Large intestine (tissue), 3 donors: ENCODE results near the gene USP48. TPM values are rescaled to one million over a fixed set of nuclear protein-coding genes. Genes with fewer than 3 reads are reported as not detected.
A peak's percentile ranks its signal among the peaks of the same experiment; 100 is the strongest.

Source experiments
- DNase-seq, 2 donors: peaks; one replicate each; pipeline versions ENCODE4 v3.0.0 to v3.0.0-alpha.2; 2013
- H3K27ac ChIP-seq: one replicate; pipeline ENCODE4 v1.5.1; 2013; ENCODE audit warnings: low read length
- H3K27me3 ChIP-seq: 2 replicates; pipeline ENCODE4 v1.6.1; 2013; ENCODE audit warnings: low read length; ENCODE audit not compliant: control insufficient read depth, insufficient read depth
- H3K36me3 ChIP-seq: 2 replicates; pipeline ENCODE4 v1.6.1; 2013; ENCODE audit warnings: low read length; ENCODE audit not compliant: control insufficient read depth, insufficient read depth
- H3K4me1 ChIP-seq: one replicate; pipeline ENCODE4 v1.6.1; 2013; ENCODE audit warnings: low read length; ENCODE audit not compliant: control insufficient read depth, insufficient read depth
- H3K4me3 ChIP-seq: one replicate; pipeline ENCODE4 v1.5.1; 2013; ENCODE audit warnings: low read length
- H3K9me3 ChIP-seq: one replicate; pipeline ENCODE4 v1.6.1; 2013; ENCODE audit warnings: mild to moderate bottlenecking, low read depth, low read length, moderate library complexity; ENCODE audit not compliant: control insufficient read depth
- WGBS: methylation state at CpG from one replicate; pipeline ENCODE4 v1.1.5; 2013; ENCODE audit warnings: low lambda C conversion rate; ENCODE audit not compliant: insufficient coverage; 5-methylcytosine and 5-hydroxymethylcytosine counted together
- polyA plus RNA-seq: library from polyadenylated mRNA; unstranded; fragments of 120-200 nt; gene quantifications from one replicate; pipeline ENCODE4 v1.2.1, GENCODE V29; 2013

Gene USP48
- polyA plus RNA-seq, 1 donor = 43.3 TPM

- no peak for DNase-seq
- no peaks in the 10 kb centered on the region for H3K36me3 ChIP-seq
- no peak overlapping the region for H3K4me3 ChIP-seq
- no peaks in the 10 kb centered on the region for H3K9me3 ChIP-seq
- H3K4me1 ChIP-seq = peaks cover 3% of the 10 kb centered on the region
- no CpG with 5 or more reads among the region's 5 CpGs for WGBS
- no peaks in the 10 kb centered on the region for H3K27me3 ChIP-seq
- no peak overlapping the region for H3K27ac ChIP-seq
Observed at GRCh38 chr1:21644906-21645305, 138.0 kb downstream of the USP48 start.

DNA sequence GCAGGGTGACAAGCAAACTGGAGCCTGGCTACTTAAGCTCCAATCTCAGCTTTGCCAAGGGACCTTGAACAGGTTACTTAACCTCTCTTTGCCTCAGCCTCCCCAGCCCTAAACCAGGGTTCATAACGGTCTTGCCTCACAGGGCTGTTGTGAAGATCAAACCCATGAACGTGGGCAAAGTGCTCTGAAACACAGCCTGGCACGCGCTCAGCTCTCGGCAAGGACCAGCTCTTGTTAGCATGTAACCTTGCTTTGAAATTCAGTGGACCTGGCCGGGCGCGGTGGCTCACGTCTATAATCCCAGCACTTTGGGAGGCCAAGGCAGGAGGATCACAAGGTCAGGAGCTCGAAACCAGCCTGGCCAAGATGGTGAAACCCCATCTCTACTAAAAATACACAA is 138.6 kb downstream of the USP48 start:
- H3K27ac ChIP-seq = no peak overlapping the region
- no CpG with 5 or more reads among the region's 10 CpGs for WGBS
- H3K4me3 ChIP-seq = no peak overlapping the region
- peaks cover 3% of the 10 kb centered on the region for H3K4me1 ChIP-seq
- H3K9me3 ChIP-seq = no peaks in the 10 kb centered on the region
- no peak for DNase-seq
- no peaks in the 10 kb centered on the region for H3K27me3 ChIP-seq
- H3K36me3 ChIP-seq = no peaks in the 10 kb centered on the region

DNA sequence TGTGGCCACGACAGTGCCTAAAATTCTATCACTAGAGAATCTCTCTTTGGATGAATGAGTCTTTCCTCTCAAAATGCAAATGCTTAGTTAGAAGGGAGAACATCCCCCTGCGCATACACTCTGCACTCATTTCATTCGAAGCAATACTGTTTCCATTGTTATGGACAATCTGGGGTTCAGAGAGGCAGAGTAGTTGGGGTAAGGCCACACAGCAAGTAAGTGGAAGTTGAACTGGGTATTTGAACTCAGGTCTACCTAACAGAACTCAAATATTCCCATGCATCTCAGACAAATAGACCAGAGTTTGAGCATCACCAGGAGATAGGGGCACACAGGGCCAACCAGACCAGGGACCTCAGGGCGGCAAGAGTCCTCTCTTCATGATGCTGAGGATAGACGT is 139.3 kb downstream of the USP48 start:
- Histone ChIP-seq H3K9me3 (no peaks in the 10 kb centered on the region), H3K27me3 (no peaks in the 10 kb centered on the region), H3K27ac (no peak overlapping the region), H3K36me3 (no peaks in the 10 kb centered on the region), H3K4me3 (no peak overlapping the region), H3K4me1 (peaks cover 7% of the 10 kb centered on the region)
- WGBS = no CpG with 5 or more reads among the region's 5 CpGs
- no peak for DNase-seq

GRCh38 chr1:21641967-21642739 is 140.8 kb downstream of the USP48 start:
- Histone ChIP-seq H3K4me3 (no peak overlapping the region), H3K36me3 (no peaks in the 10 kb centered on the region), H3K4me1 (peaks cover 5% of the 10 kb centered on the region), H3K27me3 (no peaks in the 10 kb centered on the region), H3K27ac (no peak overlapping the region), H3K9me3 (no peaks in the 10 kb centered on the region)
- DNase-seq = no peak
- no CpG with 5 or more reads among the region's 19 CpGs for WGBS

- no peaks in the 10 kb centered on the region for H3K36me3 ChIP-seq
- H3K27ac ChIP-seq = no peak overlapping the region
- H3K4me1 ChIP-seq = peaks cover 5% of the 10 kb centered on the region
- no peak overlapping the region for H3K4me3 ChIP-seq
- H3K27me3 ChIP-seq = no peaks in the 10 kb centered on the region
- no peak for DNase-seq
- WGBS = no CpG with 5 or more reads among the region's 6 CpGs
- no peaks in the 10 kb centered on the region for H3K9me3 ChIP-seq
Observed at GRCh38 chr1:21641537-21641936, 141.4 kb downstream of the USP48 start.

DNA sequence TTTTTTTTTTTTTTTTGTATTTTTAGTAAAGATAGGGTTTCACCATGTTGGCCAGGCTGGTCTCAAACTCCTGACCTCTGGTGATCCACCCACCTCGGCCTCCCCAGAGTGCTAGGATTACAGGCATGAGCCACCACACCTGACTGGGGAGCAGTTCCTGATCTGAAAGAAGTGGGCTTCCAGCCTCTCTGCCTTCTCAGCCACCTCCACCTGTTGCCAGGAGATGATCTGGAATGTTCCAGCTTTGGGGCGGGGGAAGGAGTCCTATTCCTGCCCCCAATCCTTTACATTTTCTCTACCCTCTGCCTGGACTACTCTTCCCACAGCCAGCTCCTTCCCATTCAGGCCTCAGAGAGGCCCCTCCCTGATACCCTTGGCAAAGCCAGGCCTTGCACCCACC is 141.9 kb downstream of the USP48 start:
- DNase-seq = no peak
- Histone ChIP-seq H3K4me1 (peaks cover 5% of the 10 kb centered on the region), H3K27me3 (no peaks in the 10 kb centered on the region), H3K9me3 (no peaks in the 10 kb centered on the region), H3K27ac (no peak overlapping the region), H3K36me3 (no peaks in the 10 kb centered on the region), H3K4me3 (no peak overlapping the region)
- WGBS = 88% methylated on average over 1 of the region's 2 CpGs

GRCh38 chr1:21640653-21641052 is 142.3 kb downstream of the USP48 start:
- no CpG with 5 or more reads among the region's 6 CpGs for WGBS
- Histone ChIP-seq H3K27ac (no peak overlapping the region), H3K9me3 (no peaks in the 10 kb centered on the region), H3K4me3 (no peak overlapping the region), H3K36me3 (no peaks in the 10 kb centered on the region), H3K4me1 (peaks cover 5% of the 10 kb centered on the region), H3K27me3 (no peaks in the 10 kb centered on the region)
- DNase-seq = no peak

DNA sequence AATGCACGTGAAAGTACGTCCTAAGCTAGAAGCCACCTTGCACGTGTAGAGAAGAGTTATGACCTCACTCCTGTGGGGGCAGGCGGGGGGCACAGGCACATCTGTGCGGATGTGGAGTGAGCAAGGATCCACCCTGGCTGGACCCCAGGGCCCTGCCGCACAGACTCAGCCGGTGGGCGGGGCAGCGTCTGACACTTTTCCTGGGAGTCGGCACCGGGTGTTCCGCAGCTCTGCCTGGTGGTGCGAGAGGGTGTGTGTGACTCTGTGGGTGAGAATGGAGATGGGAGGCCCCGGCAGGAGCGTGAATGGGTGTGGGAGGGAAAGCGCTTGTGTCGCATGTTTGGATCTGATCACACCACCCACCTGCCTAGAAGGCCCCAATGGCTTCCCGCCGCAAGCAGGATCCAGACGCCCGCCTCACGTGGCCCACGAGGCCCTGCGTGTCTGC is 143.3 kb downstream of the USP48 start:
- peak in 1 of 2 donors; percentile 53 for DNase-seq
- no peak overlapping the region for H3K4me3 ChIP-seq
- H3K4me1 ChIP-seq = peaks cover 5% of the 10 kb centered on the region
- WGBS = no CpG with 5 or more reads among the region's 24 CpGs
- H3K9me3 ChIP-seq = no peaks in the 10 kb centered on the region
- H3K27me3 ChIP-seq = no peaks in the 10 kb centered on the region
- no peak overlapping the region for H3K27ac ChIP-seq
- H3K36me3 ChIP-seq = no peaks in the 10 kb centered on the region

GRCh38 chr1:21638531-21639341 is 144.2 kb downstream of the USP48 start:
- no peaks in the 10 kb centered on the region for H3K9me3 ChIP-seq
- H3K4me3 ChIP-seq = no peak overlapping the region
- H3K27me3 ChIP-seq = no peaks in the 10 kb centered on the region
- peak in 1 of 2 donors; percentile 68 for DNase-seq
- no peaks in the 10 kb centered on the region for H3K36me3 ChIP-seq
- no peak overlapping the region for H3K27ac ChIP-seq
- WGBS = no CpG with 5 or more reads among the region's 10 CpGs
- H3K4me1 ChIP-seq = peaks cover 13% of the 10 kb centered on the region

DNA sequence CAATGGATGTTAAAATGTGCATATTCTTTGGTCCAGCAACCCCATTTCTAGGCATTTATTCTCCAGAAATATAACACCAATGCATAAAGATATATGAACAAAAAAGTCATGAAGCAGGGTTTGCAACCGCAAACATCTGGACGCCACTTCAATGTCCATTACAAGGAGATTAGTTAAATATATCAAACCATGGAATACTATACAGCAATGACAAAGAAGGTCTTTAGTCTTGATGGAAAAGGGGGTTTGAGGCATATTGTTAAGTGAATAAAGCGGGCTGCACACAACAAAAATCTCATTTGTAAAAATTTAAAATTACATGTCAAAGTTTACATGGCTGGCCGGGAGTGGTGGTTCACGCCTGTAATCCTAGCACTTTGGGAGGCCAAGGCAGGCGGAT is 145.4 kb downstream of the USP48 start:
- H3K4me1 ChIP-seq = peaks cover 22% of the 10 kb centered on the region
- no peaks in the 10 kb centered on the region for H3K27me3 ChIP-seq
- WGBS = 100% methylated on average over 1 of the region's 6 CpGs
- no peak overlapping the region for H3K4me3 ChIP-seq
- no peaks in the 10 kb centered on the region for H3K9me3 ChIP-seq
- H3K27ac ChIP-seq = no peak overlapping the region
- no peak for DNase-seq
- H3K36me3 ChIP-seq = no peaks in the 10 kb centered on the region
